H1 (cell line): ENCODE measurements around the gene PRF1.

Source experiments
- CHD1 ChIP-seq: IDR thresholded peaks from 2 replicates; pipeline ENCODE4 v1.6.1; 2012; ENCODE audit warnings: low read depth, low read length, improper control_type of control experiment
- CREB1 ChIP-seq: IDR thresholded peaks from 2 replicates; pipeline ENCODE4 v1.6.1; 2012; ENCODE audit warnings: inconsistent platforms
- CTCF ChIP-seq, 3 experiments: IDR thresholded peaks; 1 replicate in 2 of 3; 2 replicates in 1 of 3; pipeline versions ENCODE4 v1.5.1 to v1.6.1; 2011; ENCODE audit warnings: low read length in 3 of 3, mild to moderate bottlenecking in 3 of 3, inconsistent platforms in 2 of 3, low read depth in 1 of 3, moderate library complexity in 1 of 3; ENCODE audit not compliant: insufficient read depth in 1 of 3; ENCODE audit errors: control extremely low read depth in 1 of 3
- EP300 ChIP-seq, 2 experiments: IDR thresholded peaks; 1 replicate in 1 of 2; 2 replicates in 1 of 2; pipeline ENCODE4 v1.6.1; 2011 to 2012; ENCODE audit warnings: low read depth in 2 of 2, low read length in 2 of 2, mild to moderate bottlenecking in 2 of 2, borderline replicate concordance in 1 of 2, inconsistent platforms in 1 of 2, moderate library complexity in 1 of 2
- EZH2 ChIP-seq: fragments of 200-600 bp; sonication (generic); IDR thresholded peaks from 2 replicates; pipeline ENCODE4 v1.7.1; 2012; ENCODE audit warnings: low read depth, mild to moderate bottlenecking, moderate library complexity, low read length, inconsistent platforms; ENCODE audit not compliant: severe bottlenecking
- HDAC2 ChIP-seq, 2 experiments: fragments of 300-600 bp in 1 of 2; sonication (generic) in 1 of 2; IDR thresholded peaks; 2 replicates each; pipeline ENCODE4 v1.6.1; 2011 to 2012; ENCODE audit warnings: low read depth in 2 of 2, low read length in 2 of 2, mild to moderate bottlenecking in 2 of 2, moderate library complexity in 2 of 2, borderline replicate concordance in 1 of 2, inconsistent platforms in 1 of 2
- POLR2A ChIP-seq, 2 experiments: IDR thresholded peaks; 1 replicate in 1 of 2; 2 replicates in 1 of 2; pipeline ENCODE4 v1.6.1; 2011; ENCODE audit warnings: low read depth in 2 of 2, low read length in 2 of 2, mild to moderate bottlenecking in 2 of 2; ENCODE audit errors: control extremely low read depth in 1 of 2
- POLR2AphosphoS5 ChIP-seq: IDR thresholded peaks from 2 replicates; pipeline ENCODE4 v1.6.1; 2011; ENCODE audit warnings: low read depth, low read length
- RFX5 ChIP-seq: IDR thresholded peaks from 2 replicates; pipeline ENCODE4 v1.6.1; 2011; ENCODE audit warnings: low read depth, low read length, improper control_type of control experiment, borderline replicate concordance
- SP1 ChIP-seq: IDR thresholded peaks from 2 replicates; pipeline ENCODE4 v1.6.1; 2011; ENCODE audit warnings: low read depth, low read length

GRCh38 chr10:70573599-70574506, 28.7 kb downstream of the PRF1 start:
- TF ChIP-seq CTCF (IDR thresholded peaks at IDR 0.05; ENCODE audit: control extremely low read depth in 1 of 3, insufficient read depth in 1 of 3, low read depth in 1 of 3, low read length in 3 of 3) (no peak), RFX5 (no peak), CREB1 (no peak), POLR2AphosphoS5 (no peak), HDAC2 (IDR thresholded peaks at IDR 0.05; ENCODE audit: borderline replicate concordance in 1 of 2, low read depth in 2 of 2, low read length in 2 of 2) (no peak), CHD1 (no peak), EP300 (IDR thresholded peaks at IDR 0.05; ENCODE audit: borderline replicate concordance in 1 of 2, low read depth in 2 of 2, low read length in 2 of 2) (no peak), SP1 (no peak), EZH2 (no peak), POLR2A (IDR thresholded peaks at IDR 0.05; ENCODE audit: control extremely low read depth in 1 of 2, low read depth in 2 of 2, low read length in 2 of 2) (no peak)
